Inferior parietal cortex (tissue), 1 donor: ENCODE measurements around the gene RHBDF2.

Source experiments
- DNase-seq: peaks from one replicate; pipeline ENCODE4 v3.0.0-alpha.2; 2016; ENCODE audit errors: extremely low spot score

The RHBDF2 gene

DNA sequence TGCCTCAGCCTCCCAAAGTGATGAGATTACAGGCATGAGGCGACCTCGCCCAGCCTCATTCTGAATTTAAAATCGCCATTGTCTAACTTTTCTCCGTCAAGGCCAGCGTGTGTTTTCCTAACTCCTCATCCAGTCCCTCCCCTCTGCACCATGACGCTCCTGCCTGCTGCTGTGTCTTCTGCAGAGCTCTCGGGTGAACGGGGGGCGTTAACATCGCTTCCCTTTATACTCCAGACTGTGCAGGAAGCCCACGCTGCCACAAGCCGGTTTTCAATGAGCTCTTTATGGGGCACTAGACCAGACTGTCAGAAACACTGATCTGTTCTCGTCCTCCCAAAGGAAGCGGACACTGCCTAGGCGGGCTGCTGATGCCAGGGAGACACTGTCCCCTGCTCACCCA lies 20.6 kb downstream of the RHBDF2 start:
- DNase-seq = no peak

DNA sequence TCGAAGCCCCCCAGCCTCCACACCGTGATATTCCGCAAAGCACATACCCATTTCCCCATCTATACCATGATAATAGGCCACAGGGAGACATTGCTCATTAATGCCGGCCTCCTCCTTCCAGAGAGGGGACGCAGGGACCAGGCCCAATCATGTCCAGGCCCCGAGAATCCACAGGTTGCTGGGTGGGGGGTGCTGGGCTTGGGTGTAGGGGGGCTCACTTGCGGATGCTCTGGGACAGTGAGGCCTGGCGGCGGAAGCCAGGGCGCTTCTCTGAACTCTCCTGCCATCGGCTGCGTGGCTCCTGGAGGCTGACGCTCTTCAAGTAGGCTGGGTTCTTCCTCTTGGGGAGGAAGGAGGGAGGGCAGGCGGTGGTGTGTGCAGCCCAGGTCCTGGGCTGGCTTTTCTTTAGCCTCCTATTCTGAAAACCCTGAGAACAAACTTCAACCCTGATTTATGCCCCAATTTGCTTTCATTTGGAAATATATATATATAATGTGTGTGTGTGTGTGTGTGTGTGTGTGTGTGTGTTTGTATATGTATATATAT lies 21.6 kb downstream of the RHBDF2 start:
- DNase-seq = no peak

DNA sequence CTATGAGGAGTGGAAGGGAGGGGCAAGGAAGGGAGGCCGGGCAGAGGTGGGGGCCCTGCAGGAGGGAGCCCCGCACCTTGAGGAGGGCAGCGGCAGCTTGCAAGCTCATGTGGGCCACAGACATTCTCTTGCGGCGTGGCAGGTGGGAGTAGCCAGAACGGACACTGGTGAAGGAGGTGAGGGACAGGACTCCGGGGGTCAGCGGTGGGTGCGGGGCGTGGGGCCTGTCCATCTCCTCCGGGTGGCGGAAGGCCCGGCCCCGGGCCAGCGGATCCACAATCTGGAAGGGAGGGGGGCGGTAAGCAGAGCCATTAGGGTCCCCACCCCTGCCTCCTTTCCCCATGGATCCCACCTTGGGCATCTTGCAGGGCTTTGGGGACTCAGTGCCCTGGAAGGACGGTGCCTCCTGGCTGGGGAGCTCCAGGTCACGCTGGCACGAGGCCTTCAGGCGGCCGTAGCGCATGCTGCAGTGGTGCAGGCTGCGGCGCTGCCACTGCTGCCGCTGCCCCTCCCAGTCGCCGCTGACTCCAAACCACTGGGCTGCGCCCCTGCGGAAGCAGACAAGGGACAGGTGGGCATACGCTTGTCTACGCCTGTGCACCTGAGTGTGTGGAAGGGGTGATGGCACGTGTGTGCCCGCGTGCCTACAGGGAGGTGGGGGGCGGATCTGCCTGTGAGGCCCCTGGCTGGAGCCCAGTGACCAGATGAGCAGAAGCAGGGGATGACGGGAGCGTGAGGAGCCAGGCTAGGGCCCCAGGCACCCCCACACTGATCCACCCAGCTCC lies 22.3 kb downstream of the RHBDF2 start:
- DNase-seq = no peak

DNA sequence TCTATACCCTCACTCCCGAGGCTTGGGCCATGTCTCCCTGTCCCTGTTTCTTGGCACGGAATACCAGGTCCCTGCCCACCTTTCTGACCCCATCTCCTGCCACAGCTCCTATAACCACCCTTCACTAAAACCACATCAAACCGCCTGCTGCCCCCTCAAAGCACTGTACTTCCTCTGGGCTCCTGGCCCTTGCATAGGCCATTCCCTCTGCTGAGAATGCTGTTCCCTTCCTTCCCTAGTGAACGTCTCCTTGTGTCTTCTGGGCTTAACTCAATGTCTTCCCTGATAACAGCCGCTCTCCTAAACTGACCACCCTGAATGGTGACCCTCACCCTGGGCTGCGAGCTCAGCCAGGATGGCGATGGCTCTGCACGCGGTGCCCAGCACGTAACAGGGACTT lies 23.1 kb downstream of the RHBDF2 start:
- DNase-seq = no peak

DNA sequence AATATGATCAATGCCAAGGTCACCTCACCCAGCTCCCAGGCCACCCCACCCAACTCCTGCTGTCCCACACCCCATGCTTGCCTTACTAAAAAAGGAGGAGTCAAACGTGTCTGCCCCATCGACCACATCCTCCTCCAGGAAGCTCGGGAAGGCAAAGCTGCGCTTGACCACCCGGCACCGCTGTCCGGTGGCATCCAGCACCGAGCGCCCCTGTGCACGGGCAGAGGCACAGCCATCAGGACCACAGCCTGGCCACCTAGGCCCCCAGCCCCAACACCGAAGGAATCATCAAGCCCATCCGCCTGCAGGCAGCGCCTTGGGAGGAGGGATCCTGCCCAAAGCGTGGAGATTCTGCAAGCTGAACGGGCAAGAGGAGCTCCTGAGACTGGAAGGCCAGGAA lies 23.6 kb downstream of the RHBDF2 start:
- DNase-seq = no peak

DNA sequence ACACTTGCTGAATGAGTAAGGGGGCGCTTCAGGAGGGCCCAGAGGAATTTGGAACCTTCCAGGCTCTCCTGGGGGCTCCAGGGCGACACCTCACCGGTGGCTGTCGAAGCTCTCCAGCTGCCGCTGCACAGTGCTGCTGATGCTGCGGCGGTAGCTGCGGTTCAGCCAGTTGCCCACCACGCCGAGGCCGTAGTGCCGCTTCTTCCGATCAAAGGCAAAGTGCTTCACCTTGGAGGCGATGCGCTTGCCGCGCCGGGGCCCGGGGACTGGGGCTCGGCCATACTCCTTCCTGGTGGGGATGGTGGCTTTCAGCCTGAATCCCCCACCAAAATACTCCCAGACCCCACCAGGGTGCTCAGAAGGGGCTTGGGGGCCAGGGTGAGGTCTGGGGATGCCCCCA lies 24.5 kb downstream of the RHBDF2 start:
- no peak for DNase-seq

DNA sequence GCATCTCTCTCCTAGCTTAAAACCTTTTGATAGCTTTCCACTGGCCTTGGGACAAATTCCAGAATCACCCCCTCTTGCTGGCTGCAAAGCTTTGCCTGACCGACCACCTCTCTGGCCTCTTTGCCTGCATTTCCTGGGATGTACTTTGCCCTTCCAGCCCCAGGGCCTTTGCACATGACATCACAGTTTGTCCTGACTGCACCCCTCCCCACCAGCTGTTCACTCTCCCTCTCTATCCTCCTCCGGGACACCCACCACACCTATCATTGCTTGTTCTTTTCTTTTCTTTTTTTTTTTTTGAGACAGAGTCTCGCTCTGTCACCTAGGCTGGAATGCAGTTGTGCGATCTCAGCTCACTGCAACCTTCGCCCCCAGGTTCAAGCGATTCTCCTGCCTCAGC lies 25.9 kb downstream of the RHBDF2 start:
- no peak for DNase-seq

DNA sequence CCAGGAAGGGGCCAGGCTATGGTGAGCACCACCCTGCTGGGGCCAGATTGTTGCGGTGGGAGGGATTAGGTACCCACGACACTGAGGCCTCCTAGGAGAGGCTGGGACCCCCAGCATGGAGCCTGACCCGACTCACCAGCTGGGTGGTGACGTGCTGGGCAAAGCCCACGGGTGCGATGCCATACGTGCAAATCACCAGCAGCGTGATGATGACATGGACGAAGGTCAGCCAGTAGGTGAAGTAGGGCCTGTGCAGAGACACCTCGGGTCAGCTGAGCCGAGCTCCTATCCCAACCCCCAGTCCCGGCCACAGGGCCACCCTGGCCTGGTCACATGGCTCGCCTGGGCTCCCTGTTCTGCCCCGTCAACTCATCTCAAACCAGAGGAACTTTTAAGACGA lies 26.3 kb downstream of the RHBDF2 start:
- no peak for DNase-seq

DNA sequence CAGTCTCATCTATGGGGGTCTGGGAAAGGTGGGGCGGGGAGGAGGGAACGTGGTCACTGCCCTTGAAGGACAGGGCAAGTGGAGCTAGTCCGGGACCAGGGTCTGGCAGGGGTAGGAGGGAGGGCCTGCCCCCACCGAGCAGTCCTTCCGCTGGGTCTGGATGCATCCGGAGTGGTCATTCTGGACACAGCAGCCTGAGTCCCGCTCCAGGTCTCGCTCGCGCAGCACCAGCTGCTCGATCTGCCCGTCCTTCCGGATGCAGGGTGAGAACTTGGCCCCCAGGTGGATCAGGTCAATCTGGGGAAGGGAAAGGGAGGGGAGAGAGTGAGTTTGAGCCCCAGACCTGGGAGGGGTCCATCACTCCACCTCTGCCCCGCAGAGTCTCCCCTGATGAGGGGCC lies 27.0 kb downstream of the RHBDF2 start:
- no peak for DNase-seq

DNA sequence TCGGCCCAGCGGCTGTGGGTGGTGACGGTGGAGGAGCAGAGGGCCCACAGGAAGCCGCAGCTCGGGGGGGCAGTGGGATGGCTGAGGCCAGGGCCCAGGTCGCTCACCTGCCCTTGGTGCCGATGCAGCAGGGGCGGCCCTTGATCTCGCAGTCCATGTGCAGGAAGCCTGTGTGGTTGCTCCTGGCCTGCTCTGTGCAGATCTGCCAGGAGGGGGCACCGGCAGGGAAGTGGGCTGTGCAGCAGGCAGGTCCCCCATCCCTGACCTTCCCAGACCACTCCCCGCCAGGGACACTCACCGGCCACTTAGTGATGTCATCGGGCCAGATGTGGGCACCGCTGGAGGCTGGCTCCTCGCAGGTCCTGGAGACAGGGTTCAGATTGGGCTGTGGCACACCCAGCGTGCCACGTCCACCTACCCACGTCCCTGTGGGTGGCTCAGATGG lies 27.7 kb downstream of the RHBDF2 start:
- no peak for DNase-seq

DNA sequence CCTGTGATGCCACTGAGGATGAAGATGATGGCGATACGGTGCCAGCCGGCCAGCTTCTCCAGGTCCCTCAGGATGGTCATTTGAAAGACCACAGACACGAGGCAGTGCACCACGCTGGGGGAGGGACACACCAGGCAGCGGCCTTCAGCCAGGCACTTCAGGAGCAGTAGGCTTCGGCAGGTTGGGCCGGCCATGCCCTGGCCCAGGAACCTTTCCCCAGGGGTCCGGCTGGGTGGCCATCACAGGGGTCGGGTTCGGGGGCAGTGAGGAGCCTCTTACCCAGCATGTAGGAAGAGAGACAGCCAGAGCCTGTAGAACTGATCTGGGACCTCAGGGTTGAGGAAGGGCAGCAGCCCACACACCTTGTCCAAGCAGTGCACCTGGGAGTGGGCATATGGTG lies 28.5 kb downstream of the RHBDF2 start:
- no peak for DNase-seq

DNA sequence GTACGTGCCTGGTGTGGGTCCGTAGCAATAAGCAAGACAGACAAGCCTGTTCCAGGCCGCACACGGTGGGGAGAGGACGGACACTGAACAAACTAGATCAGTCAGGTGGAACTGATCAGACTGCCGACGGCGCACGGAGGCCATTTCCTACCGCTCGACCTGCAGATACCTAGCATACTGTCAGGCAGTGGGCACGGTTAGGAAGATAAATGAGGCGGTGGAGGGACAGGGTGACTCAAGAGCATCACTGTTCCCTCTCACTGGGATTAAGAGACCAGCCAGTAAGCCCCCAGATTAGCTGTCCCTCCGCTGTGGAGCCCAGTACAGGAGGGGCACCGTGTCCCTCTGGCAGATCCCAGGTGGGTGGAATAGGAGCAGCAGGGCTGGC lies 29.0 kb downstream of the RHBDF2 start:
- DNase-seq = no peak

DNA sequence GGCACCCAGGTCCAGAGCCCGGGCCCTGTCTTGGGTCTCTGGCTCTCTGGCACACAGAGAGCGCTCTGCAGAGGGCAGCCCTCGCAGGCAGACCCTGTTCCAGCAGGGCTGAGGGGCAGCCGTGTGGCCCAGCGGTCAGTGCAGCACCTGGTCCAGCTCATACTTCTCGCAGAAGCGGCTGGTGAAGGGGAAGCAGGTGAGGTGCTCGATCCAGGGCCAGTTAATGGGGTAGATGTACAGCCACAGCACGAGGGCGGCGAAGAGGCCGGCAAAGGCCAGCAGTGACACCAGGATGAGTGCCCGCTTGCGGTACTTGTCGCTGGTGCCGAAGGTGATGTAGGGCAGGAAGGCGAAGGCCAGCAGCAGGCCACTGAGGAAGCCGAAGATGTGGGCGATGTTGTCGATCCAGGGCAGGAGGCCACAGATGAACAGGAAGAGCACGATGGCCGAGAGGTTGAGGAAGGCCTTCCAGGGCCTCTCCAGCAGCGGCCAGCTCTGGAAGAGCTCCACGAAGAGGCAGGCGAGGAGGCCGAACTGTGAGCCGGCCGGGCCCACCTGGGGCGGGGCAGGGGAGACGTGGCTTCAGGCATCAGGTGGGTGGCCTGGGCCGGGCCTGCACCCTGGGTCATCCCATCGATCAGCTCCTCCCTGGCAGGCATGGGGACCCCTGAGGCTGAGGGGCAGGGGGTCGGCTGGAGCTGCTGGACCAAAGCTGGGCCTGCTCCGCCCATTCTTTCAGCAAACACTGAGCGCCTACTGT lies 29.5 kb downstream of the RHBDF2 start:
- no peak for DNase-seq

DNA sequence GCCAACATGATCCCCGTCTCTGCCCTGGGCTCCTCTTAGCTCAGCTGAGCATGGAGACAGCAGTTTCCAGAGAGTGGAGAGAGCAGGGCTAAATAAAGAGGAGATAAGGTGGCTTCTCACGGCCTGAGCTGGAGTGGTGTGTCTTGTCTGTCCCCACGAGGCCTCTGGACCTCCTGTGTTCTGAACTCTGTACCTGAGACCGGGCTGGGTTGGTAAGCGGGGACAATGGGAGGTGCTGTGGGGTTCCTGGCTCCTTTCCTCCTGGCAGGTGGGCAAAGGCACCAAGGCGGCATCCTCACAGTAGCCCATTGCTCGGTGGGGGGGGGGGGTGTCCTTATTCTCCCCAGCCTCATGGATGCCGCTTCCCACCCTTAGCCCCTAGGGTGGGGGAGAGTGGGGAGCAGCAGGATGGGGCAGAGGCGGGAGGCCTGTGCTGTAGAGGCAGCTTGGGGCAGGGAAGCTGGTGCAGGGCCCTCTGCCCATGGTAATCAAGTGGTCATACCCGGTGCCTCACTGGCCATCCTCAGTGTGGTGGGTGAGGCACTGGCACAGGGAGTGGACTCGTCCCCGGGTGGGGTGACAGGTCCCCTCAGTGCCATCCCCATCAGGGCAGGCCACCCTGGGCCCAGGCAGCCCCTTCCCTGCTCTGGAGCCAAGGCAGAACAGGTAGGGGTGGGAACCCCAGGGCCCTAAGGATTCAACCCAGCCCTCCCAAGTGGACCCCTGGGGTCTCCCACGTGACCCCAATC lies 31.1 kb downstream of the RHBDF2 start:
- DNase-seq = no peak

DNA sequence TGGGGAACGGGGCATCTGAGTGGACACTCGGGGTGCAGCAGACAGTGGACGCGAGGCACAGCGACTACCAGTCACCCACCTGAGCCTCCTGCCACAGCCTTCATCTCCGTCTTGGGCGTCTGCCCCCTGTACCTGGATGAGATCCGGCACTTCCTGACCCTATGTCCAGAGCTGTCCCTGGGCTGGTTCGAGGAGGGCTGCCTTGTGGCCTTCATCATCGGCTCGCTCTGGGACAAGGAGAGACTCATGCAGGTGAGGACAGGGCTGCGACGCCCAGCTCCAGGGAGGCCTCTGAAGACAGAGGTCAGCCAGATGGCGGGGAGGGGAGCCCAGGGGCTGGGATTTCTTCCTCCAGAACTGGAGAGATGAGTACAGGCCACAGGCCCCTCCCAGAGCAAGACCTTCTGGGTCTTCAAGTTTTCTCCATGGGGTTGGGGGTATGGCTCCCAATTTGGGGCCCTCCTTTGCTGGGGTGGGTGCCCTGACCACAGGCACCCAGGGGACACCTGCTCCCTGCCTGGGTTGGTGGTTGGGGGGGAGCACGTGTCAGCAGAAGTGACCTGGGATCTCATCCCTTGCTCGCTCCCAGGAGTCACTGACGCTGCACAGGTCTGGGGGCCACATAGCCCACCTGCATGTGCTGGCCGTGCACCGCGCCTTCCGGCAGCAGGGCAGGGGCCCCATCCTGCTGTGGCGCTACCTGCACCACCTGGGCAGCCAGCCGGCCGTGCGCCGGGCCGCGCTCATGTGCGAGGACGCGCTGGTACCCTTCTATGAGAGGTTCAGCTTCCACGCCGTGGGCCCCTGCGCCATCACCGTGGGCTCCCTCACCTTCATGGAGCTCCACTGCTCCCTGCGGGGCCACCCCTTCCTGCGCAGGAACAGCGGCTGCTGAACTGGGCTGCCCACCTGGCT lies 31.9 kb downstream of the RHBDF2 start:
- DNase-seq = no peak

DNA sequence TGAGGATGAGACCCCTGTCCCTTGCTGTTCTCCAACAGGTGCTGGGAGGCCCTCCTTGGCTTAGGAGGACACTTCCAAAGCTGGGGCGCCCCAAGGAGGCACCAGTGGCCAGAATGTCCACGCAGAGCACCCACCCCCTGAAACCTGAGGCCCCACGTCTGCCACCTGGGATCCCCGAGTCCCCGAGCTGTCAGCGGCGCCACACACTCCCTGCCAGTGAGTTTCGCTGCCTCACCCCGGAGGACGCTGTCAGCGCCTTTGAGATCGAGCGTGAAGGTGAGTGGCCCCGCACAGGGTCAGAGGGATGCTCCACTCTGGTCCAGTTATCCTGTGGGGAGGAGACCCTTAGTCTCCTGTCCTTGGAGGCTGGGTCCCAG lies 32.6 kb downstream of the RHBDF2 start:
- DNase-seq = no peak

DNA sequence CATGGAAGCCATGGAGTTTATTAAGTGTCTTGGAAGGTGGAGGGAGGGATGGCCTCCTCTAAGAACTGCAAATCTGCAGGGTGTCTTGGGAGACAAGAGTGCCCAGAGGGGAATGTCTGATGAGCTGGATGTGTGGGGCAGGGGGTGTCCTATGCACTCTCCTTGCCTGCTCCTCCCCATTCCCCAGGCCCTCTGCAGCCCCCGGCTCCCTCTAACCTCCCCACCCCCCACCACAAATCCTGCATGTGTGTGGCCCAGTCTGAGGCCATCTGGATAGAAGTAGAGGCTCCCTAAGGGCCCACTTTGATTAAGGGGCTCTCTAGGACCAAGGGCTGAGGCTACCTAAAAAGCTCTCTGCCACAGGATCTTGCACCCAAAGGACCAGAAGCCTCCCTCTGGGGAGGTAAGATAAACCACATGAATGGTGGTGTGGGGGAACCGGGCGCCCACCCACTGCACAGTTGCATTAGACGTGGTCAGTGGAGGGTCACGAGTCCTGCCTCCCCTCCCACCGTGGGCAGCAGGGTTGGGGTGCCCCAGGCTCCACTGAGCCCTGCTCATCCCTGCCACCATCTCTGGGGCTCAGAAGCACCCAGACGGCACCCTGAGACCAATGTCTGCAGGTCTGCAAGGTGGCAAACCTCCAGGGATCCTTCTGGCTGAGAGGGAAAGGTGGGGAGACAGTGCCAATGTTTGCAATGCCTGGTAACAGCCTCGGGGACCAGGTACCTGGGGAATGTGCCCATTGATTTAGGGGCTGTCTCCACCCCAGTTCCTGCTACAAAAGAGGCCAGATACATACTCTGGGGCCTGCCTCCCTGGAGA lies 33.2 kb downstream of the RHBDF2 start:
- DNase-seq = no peak

DNA sequence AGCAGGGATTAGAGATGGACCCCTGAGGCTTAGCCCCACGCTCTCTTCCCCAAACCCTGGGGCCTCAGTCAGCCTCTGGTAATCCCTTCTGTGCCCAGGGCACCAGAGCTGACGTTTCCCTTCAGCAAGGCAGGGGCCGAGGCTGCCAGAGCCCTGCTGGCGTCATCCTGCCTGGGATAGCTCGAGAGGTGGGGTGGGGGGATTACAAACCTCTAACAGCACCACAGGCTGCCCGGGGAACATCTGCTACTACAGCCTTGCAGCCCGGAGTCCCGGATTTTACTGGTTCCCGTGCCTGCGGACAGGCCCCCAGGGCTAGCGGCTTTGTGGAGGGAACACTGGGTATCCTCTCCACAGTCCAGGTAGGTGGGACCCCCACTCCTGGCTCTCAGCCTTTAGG lies 33.9 kb downstream of the RHBDF2 start, which contains the start of gene AANAT:
Gene AANAT, plus strand, starts transcription at position 238 of the 400 bp plus-strand sequence. CDS start 1,144 bp downstream, outside the sequence.
- no peak for DNase-seq

DNA sequence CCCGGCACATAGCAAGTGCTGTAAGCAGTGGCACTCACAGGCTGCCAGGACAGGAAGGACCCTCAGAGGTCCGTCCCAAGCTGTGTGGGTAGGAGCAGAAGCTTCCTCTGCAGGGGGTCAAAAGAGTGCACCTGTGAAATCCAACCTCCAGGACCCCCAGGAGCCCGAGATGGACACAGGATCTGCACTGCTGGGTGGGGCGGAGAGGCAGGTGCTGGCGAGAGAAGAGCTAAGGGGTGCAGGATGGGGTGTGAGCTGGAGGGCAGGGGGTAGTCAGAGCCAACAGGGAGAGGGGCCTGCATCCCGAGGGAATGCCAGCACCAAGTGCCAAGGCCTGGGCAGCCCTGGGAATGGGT lies 34.5 kb downstream of the RHBDF2 start:
- no peak for DNase-seq

DNA sequence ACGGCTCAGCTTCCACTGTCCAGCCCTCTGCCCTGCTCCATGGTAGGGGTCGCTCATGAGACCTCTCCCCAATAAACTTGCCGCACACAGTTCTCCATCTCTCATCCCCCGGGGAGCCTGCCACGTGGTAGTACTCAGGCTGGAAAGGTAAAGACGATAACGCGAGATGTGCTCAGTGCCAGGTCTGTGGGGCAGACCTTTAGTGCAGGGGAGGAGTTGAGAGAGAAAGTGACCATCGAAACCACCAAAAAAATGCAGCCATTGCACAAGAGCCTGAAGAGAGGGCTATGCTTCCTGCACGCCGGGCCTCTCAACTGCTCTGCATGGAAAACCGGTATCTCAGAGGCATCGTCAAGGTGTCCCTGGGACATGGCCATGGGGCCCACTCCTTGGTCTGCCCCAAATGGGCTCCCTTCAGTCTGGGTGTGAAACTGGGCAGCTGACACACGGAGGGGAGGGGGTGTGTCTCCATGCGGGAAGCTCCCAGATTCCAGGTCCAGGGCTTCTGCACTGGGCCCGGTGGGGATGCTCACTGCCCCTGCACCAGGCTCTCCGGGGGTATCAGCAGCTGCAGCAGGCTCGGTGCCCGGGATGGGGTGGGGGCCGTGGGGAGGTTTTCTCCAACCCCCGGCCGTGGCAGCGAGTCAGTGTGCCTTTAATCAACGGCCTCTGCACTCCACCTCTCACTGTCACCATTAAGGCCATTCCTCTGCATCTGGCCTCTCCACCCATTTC lies 38.5 kb downstream of the RHBDF2 start:
- no peak for DNase-seq
